Lower lobe of right lung (tissue), 2 donors: ENCODE data around the gene TMEM51. TPM values are rescaled to one million over a fixed set of nuclear protein-coding genes. Genes with fewer than 3 reads are reported as not detected.

Source experiments
- ATAC-seq, 2 donors: fragments of 200-7000 bp; cut with Tn5 transposase; one replicate each; pipeline ENCODE4 v1.9.1; 2020 to 2022; ENCODE audit warnings: mild to moderate bottlenecking in 2 of 2, moderate library complexity in 2 of 2
- DNase-seq: peaks from one replicate; pipeline ENCODE4 v3.0.0-alpha.2; 2020
- H3K27ac ChIP-seq: fragments of 200-600 bp; one replicate; pipeline ENCODE4 v1.8.0; 2022
- H3K27me3 ChIP-seq: fragments of 200-600 bp; one replicate; pipeline ENCODE4 v1.8.0; 2022; ENCODE audit warnings: low read depth
- H3K36me3 ChIP-seq: fragments of 200-600 bp; one replicate; pipeline ENCODE4 v1.8.0; 2022; ENCODE audit warnings: mild to moderate bottlenecking
- H3K4me1 ChIP-seq: fragments of 200-600 bp; one replicate; pipeline ENCODE4 v1.8.0; 2022
- H3K4me3 ChIP-seq: fragments of 200-600 bp; one replicate; pipeline ENCODE4 v1.8.0; 2022; ENCODE audit warnings: mild to moderate bottlenecking
- H3K9me3 ChIP-seq: fragments of 200-600 bp; one replicate; pipeline ENCODE4 v1.8.0; 2022
- CTCF ChIP-seq: fragments of 200-600 bp; IDR thresholded peaks from one replicate; pipeline ENCODE4 v1.8.0; 2022; ENCODE audit warnings: antibody characterized with exemption, mild to moderate bottlenecking
- intact Hi-C: fragments of 100-400 bp; cut with DNase I; formaldehyde crosslinking; loops from one replicate; pipeline ENCODE4 v1.11.0; 2022
- total RNA-seq: library from RNA; stranded (reverse); fragmentation: NEBNext Ultra II Directional; extraction: Animal tissue kit (Norgen Biotek cat#: 25700); gene quantifications from one replicate; pipeline ENCODE4 v1.2.1, GENCODE V29; 2021
- donor health status: DM: no; HTN: yes; CAD: no; lungs with severe emphysema.

The TMEM51 gene
- total RNA-seq, 1 donor from 2014 or later, result 18.4 TPM

- intact Hi-C loops, result no loop called here
- H3K27me3 ChIP-seq, result no peaks in the 10 kb centered on the region
- no peaks in the 10 kb centered on the region for H3K9me3 ChIP-seq
- no peak for TF ChIP-seq CTCF
- DNase-seq, result no peak
- no peaks in the 10 kb centered on the region for H3K36me3 ChIP-seq
- ATAC-seq, result no peak
- H3K27ac ChIP-seq, result no peak overlapping the region
- H3K4me3 ChIP-seq, result no peak overlapping the region
- H3K4me1 ChIP-seq, result no peaks in the 10 kb centered on the region
Observed at GRCh38 chr1:15107911-15108310, 45.6 kb upstream of the TMEM51 start.

- Histone ChIP-seq H3K27me3 (no peaks in the 10 kb centered on the region), H3K36me3 (peaks cover 8% of the 10 kb centered on the region), H3K9me3 (no peaks in the 10 kb centered on the region), H3K4me3 (no peak overlapping the region), H3K4me1 (no peaks in the 10 kb centered on the region), H3K27ac (no peak overlapping the region)
- DNase-seq, result no peak
- no peak for ATAC-seq
- TF ChIP-seq CTCF, result no peak
- intact Hi-C loops, result no loop called here
Observed at GRCh38 chr1:15110128-15110866, 43.2 kb upstream of the TMEM51 start.

- Histone ChIP-seq H3K27me3 (no peaks in the 10 kb centered on the region), H3K9me3 (no peaks in the 10 kb centered on the region), H3K36me3 (peaks cover 8% of the 10 kb centered on the region), H3K4me3 (no peak overlapping the region), H3K27ac (no peak overlapping the region), H3K4me1 (no peaks in the 10 kb centered on the region)
- DNase-seq, result no peak
- no peak for TF ChIP-seq CTCF
- intact Hi-C loops, result no loop called here
- no peak for ATAC-seq
Observed at GRCh38 chr1:15110867-15111230, 42.7 kb upstream of the TMEM51 start.

GRCh38 chr1:15113146-15113545 is 40.4 kb upstream of the TMEM51 start:
- intact Hi-C loops, result no loop called here
- DNase-seq (no peak), ATAC-seq (no peak)
- Histone ChIP-seq H3K27me3 (no peaks in the 10 kb centered on the region), H3K9me3 (no peaks in the 10 kb centered on the region), H3K27ac (no peak overlapping the region), H3K36me3 (peaks cover 8% of the 10 kb centered on the region), H3K4me1 (no peaks in the 10 kb centered on the region), H3K4me3 (no peak overlapping the region)
- no peak for TF ChIP-seq CTCF

- Histone ChIP-seq H3K27me3 (no peaks in the 10 kb centered on the region), H3K36me3 (peaks cover 8% of the 10 kb centered on the region), H3K9me3 (no peaks in the 10 kb centered on the region), H3K4me1 (no peaks in the 10 kb centered on the region), H3K4me3 (no peak overlapping the region), H3K27ac (no peak overlapping the region)
- ATAC-seq (no peak), DNase-seq (no peak)
- TF ChIP-seq CTCF, result no peak
- intact Hi-C loops, result no loop called here
Observed at GRCh38 chr1:15114884-15115283, 38.7 kb upstream of the TMEM51 start.
